Lower leg skin (tissue), 4 donors: Measurements from ENCODE around the gene KRT76. TPM values are rescaled to one million over a fixed set of nuclear protein-coding genes. Genes with fewer than 3 reads are reported as not detected.

Experiments
- DNase-seq, 2 donors: peaks; one replicate each; pipeline ENCODE4 v3.0.0-alpha.2; 2019; ENCODE audit warnings: low spot score in 2 of 2
- H3K4me3 ChIP-seq: fragments of 200-600 bp; sonication (generic); 2 replicates; pipeline ENCODE4 v1.5.1; 2017; ENCODE audit warnings: mild to moderate bottlenecking, low read depth; ENCODE audit not compliant: poor library complexity, severe bottlenecking
- CTCF ChIP-seq, 3 donors: fragments of 450-650 bp; IDR thresholded peaks; one replicate each; pipeline ENCODE4 v1.5.1; 2016; ENCODE audit warnings: antibody characterized with exemption in 3 of 3, mild to moderate bottlenecking in 3 of 3, moderate library complexity in 2 of 3
- POLR2A ChIP-seq, 2 donors: fragments of 450-650 bp; IDR thresholded peaks; one replicate each; pipeline ENCODE4 v1.6.1; 2016 to 2017; ENCODE audit warnings: antibody characterized with exemption in 2 of 2, mild to moderate bottlenecking in 1 of 2, moderate library complexity in 1 of 2
- WGBS, 2 donors: methylation state at CpG; one replicate each; pipeline ENCODE4 v1.1.5; 2018; 5-methylcytosine and 5-hydroxymethylcytosine counted together
- intact Hi-C: fragments of 100-400 bp; cut with DNase I; formaldehyde crosslinking; loops from one replicate; pipeline ENCODE4 v1.15.0; 2023; ENCODE audit warnings: low total_unique reads
- total RNA-seq, 4 donors: library from RNA; depleted of rRNA; stranded (reverse); fragments of >200 nt; gene quantifications; one replicate each; pipeline ENCODE4 v1.1.0, GENCODE V29; 2016

KRT76 gene
- total RNA-seq, 4 donors from 2014 or later, result not detected

- TF ChIP-seq CTCF (IDR thresholded peaks at IDR 0.05) (no peak), POLR2A (IDR thresholded peaks at IDR 0.05) (no peak)
- WGBS, 2 donors, result 80 to 85% methylated on average over 11 of the region's 11 CpGs
- intact Hi-C loops, result no loop called here
- no peak for DNase-seq
- no peak overlapping the region for H3K4me3 ChIP-seq
Observed at GRCh38 chr12:52806821-52807543, 29.8 kb upstream of the KRT76 start.

GRCh38 chr12:52806169-52806811, 29.1 kb upstream of the KRT76 start:
- TF ChIP-seq POLR2A (IDR thresholded peaks at IDR 0.05), result no peak
- no peak for TF ChIP-seq CTCF (IDR thresholded peaks at IDR 0.05)
- H3K4me3 ChIP-seq, result no peak overlapping the region
- intact Hi-C loops, result no loop called here
- DNase-seq, result no peak
- WGBS, 2 donors, result 96 to 100% methylated on average over 3 of the region's 3 CpGs

GRCh38 chr12:52805739-52806138, 28.6 kb upstream of the KRT76 start:
- WGBS, 2 donors, result 74 to 76% methylated on average over 3 of the region's 3 CpGs
- TF ChIP-seq POLR2A (IDR thresholded peaks at IDR 0.05) (no peak), CTCF (IDR thresholded peaks at IDR 0.05) (no peak)
- H3K4me3 ChIP-seq, result no peak overlapping the region
- no peak for DNase-seq
- intact Hi-C loops, result no loop called here

GRCh38 chr12:52805000-52805399, 27.9 kb upstream of the KRT76 start:
- no peak for DNase-seq
- TF ChIP-seq POLR2A (IDR thresholded peaks at IDR 0.05) (no peak), CTCF (IDR thresholded peaks at IDR 0.05) (no peak)
- WGBS, 2 donors, result 53 to 67% methylated on average over 1 of the region's 1 CpG
- intact Hi-C loops, result no loop called here
- no peak overlapping the region for H3K4me3 ChIP-seq

- no peak for DNase-seq
- 66 to 69% methylated on average over 6 of the region's 6 CpGs for WGBS, 2 donors
- intact Hi-C loops, result no loop called here
- TF ChIP-seq CTCF (IDR thresholded peaks at IDR 0.05) (no peak), POLR2A (IDR thresholded peaks at IDR 0.05) (no peak)
- H3K4me3 ChIP-seq, result no peak overlapping the region
Observed at GRCh38 chr12:52802442-52802841, 25.3 kb upstream of the KRT76 start.
